HFF-Myc (cell line): Measurements from ENCODE around the gene CYB5R4.

Source experiments
- DNase-seq: peaks from one replicate; pipeline ENCODE4 v3.0.0-alpha.2; 2011; ENCODE audit warnings: low read depth; ENCODE audit errors: extremely low read depth
- H3K4me3 ChIP-seq: replicated peaks from 2 replicates; pipeline ENCODE4 v1.5.1; 2011; ENCODE audit warnings: low read depth, mild to moderate bottlenecking, control low read depth, low read length
- CTCF ChIP-seq: IDR thresholded peaks from 2 replicates; pipeline ENCODE4 v1.5.1; 2012; ENCODE audit warnings: mild to moderate bottlenecking, low read depth, low read length, control low read depth; ENCODE audit errors: missing control alignments

Gene CYB5R4

GRCh38 chr6:83827050-83827449, 32.4 kb upstream of the CYB5R4 start:
- H3K4me3 ChIP-seq, result no peak overlapping the region
- no peak for TF ChIP-seq CTCF
- DNase-seq, result no peak

- H3K4me3 ChIP-seq, result no peak overlapping the region
- TF ChIP-seq CTCF, result no peak
- no peak for DNase-seq
Observed at GRCh38 chr6:83838727-83839126, 20.8 kb upstream of the CYB5R4 start.

- TF ChIP-seq CTCF, result no peak
- H3K4me3 ChIP-seq, result no peak overlapping the region
- DNase-seq, result no peak
Observed at GRCh38 chr6:83844170-83844569, 15.3 kb upstream of the CYB5R4 start.

- H3K4me3 ChIP-seq, result no peak overlapping the region
- no peak for DNase-seq
- no peak for TF ChIP-seq CTCF
Observed at GRCh38 chr6:83846291-83846690, 13.2 kb upstream of the CYB5R4 start.

GRCh38 chr6:83847179-83847578, 12.3 kb upstream of the CYB5R4 start:
- no peak for DNase-seq
- TF ChIP-seq CTCF, result no peak
- H3K4me3 ChIP-seq, result no peak overlapping the region

GRCh38 chr6:83849127-83849526, 10.4 kb upstream of the CYB5R4 start:
- TF ChIP-seq CTCF, result no peak
- DNase-seq, result no peak
- H3K4me3 ChIP-seq, result no peak overlapping the region

- H3K4me3 ChIP-seq, result no peak overlapping the region
- DNase-seq, result no peak
- TF ChIP-seq CTCF, result no peak
Observed at GRCh38 chr6:83849610-83850009, 9.9 kb upstream of the CYB5R4 start.
